Progenitor cell of endocrine pancreas (in vitro differentiated cells): Measurements from ENCODE around the gene WDFY4. TPM values are rescaled to one million over a fixed set of nuclear protein-coding genes. Genes with fewer than 3 reads are reported as not detected.

Experiments
- DNase-seq: peaks from one replicate; pipeline ENCODE4 v3.0.0; 2021; ENCODE audit warnings: low spot score; ENCODE audit not compliant: unreplicated experiment
- H3K27ac Mint-ChIP-seq: 2 replicates; pipeline ENCODE4 v1.8.0; 2021; ENCODE audit warnings: mild to moderate bottlenecking, moderate library complexity, mixed read lengths
- H3K27me3 Mint-ChIP-seq: 2 replicates; pipeline ENCODE4 v1.8.0; 2021; ENCODE audit warnings: mixed read lengths
- H3K36me3 Mint-ChIP-seq: 2 replicates; pipeline ENCODE4 v1.8.0; 2022; ENCODE audit warnings: mixed read lengths; ENCODE audit not compliant: insufficient read depth
- H3K4me1 Mint-ChIP-seq: 2 replicates; pipeline ENCODE4 v1.8.0; 2021; ENCODE audit warnings: low read depth, mixed read lengths
- H3K4me3 Mint-ChIP-seq: 2 replicates; pipeline ENCODE4 v1.8.0; 2021; ENCODE audit warnings: low read depth, mild to moderate bottlenecking, moderate library complexity, mixed read lengths
- H3K9me3 Mint-ChIP-seq: 2 replicates; pipeline ENCODE4 v1.8.0; 2021; ENCODE audit warnings: low read depth, mixed read lengths
- total RNA-seq: library from RNA; stranded (reverse); gene quantifications from 2 replicates; pipeline ENCODE4 v1.2.1, GENCODE V29; 2021
- TF ChIP-seq, protein P1 (sequence below): fragments of 200-600 bp; sonication (generic); IDR thresholded peaks from one replicate; pipeline ENCODE4 v1.5.0; 2021; ENCODE audit warnings: antibody characterized with exemption, mild to moderate bottlenecking; ENCODE audit not compliant: unreplicated experiment

Gene WDFY4
- total RNA-seq, 1 donor from 2014 or later = 0.07 TPM

DNA sequence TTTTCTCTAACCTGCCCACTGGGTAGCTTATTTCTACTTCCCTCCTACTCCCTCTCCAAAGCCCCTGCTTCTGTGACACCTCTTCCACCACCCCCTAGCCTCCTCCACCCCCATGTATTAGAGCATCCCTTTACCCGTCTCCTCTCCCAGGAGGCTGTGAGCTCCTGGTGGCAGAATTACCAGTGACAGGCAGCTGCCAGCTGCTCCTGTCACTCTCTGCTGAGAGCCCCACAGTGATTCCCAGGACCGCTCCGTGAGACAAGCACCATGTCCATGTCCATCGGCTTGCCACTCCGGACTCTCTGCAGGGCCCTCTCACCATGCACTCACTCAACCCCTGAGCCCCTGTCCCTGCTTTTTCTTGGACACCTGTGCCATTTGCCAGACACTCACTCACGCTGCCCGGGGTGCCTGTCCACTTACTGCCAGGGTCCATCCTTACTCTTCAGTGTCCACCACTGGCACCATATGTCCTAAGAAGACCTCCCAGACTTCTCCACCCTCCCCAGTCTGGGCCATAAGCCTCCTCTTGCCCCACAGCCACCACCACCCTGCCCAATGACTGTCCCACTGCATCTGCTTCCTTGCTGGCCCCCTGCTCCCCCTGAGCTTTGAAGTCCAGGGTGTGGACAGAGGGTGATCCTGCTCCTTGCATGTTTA lies 9.8 kb downstream of the WDFY4 start:
- no peak overlapping the region for H3K27ac Mint-ChIP-seq
- H3K27me3 Mint-ChIP-seq = peaks cover 18% of the 10 kb centered on the region
- no peaks in the 10 kb centered on the region for H3K4me1 Mint-ChIP-seq
- no peak overlapping the region for H3K4me3 Mint-ChIP-seq
- H3K36me3 Mint-ChIP-seq = no peaks in the 10 kb centered on the region
- TF ChIP-seq, protein P1, sequence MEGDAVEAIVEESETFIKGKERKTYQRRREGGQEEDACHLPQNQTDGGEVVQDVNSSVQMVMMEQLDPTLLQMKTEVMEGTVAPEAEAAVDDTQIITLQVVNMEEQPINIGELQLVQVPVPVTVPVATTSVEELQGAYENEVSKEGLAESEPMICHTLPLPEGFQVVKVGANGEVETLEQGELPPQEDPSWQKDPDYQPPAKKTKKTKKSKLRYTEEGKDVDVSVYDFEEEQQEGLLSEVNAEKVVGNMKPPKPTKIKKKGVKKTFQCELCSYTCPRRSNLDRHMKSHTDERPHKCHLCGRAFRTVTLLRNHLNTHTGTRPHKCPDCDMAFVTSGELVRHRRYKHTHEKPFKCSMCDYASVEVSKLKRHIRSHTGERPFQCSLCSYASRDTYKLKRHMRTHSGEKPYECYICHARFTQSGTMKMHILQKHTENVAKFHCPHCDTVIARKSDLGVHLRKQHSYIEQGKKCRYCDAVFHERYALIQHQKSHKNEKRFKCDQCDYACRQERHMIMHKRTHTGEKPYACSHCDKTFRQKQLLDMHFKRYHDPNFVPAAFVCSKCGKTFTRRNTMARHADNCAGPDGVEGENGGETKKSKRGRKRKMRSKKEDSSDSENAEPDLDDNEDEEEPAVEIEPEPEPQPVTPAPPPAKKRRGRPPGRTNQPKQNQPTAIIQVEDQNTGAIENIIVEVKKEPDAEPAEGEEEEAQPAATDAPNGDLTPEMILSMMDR = no peak
- H3K9me3 Mint-ChIP-seq = peaks cover 3% of the 10 kb centered on the region
- no peak for DNase-seq

DNA sequence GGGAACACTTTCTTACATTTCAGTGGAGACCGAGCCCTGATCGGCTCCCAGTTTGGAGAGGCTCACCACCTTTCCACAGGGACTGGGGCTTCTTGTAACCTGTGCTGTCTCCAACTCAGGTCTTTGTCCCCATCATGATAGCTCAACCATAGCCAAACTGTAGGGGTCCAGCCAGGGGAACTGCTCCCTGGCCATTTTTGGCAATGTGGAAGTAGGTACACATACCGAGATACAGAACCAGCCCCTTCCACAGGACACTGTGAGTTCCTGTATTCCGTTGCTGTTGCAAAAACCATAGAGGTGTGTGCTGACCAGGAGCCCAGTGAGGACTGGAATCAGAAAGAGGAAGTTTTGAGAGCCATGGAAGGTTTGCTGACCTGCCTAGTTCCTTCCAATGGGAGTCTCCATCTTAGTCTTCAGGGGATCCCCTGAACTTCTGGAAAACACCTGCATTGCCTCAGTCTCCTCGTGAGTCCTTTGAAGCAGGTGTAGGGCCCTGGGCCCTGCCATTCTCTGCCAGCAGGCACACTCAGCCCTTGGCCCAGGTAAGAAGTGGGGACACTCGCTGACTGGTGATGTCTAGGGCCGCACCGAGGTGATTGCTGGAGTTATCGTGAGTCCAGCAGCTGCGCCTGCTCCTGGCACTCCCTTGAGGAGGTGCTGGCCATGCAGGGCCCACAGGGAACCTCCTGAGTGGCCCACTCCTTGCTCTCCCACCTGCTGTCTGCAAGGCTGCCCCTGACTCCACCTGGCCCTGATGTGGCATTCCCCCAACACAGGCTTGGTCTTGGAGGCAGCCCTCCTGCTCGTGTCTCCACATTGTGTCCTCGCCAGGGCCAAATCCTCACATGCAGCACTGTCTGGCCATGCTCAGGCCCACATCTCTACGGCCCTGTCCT lies 11.2 kb downstream of the WDFY4 start:
- DNase-seq = no peak
- no peak overlapping the region for H3K4me3 Mint-ChIP-seq
- no peaks in the 10 kb centered on the region for H3K9me3 Mint-ChIP-seq
- H3K27me3 Mint-ChIP-seq = peaks cover 18% of the 10 kb centered on the region
- no peaks in the 10 kb centered on the region for H3K36me3 Mint-ChIP-seq
- no peak overlapping the region for H3K27ac Mint-ChIP-seq
- no peaks in the 10 kb centered on the region for H3K4me1 Mint-ChIP-seq
- TF ChIP-seq, protein P1 = no peak

DNA sequence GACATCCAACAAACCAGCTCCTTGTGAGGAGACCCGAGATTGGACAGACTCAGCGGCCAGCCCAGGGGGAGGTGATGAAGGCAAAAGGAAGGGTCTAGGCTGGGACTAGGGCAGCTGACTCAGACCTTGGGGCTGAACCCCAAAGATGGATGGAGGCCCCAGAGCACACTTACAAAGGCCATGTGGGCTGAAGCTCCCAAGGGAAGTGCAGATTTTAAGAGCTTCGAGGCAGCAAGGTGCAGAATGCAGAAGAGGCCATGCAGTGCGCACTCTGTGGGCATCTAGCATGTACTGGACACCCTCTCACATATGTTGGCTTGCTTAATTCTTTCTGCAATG lies 11.8 kb downstream of the WDFY4 start:
- Mint-ChIP-seq H3K9me3 (no peaks in the 10 kb centered on the region), H3K36me3 (no peaks in the 10 kb centered on the region), H3K27ac (no peak overlapping the region), H3K4me3 (no peak overlapping the region), H3K27me3 (peaks cover 17% of the 10 kb centered on the region), H3K4me1 (no peaks in the 10 kb centered on the region)
- TF ChIP-seq, protein P1 = no peak
- DNase-seq = no peak

DNA sequence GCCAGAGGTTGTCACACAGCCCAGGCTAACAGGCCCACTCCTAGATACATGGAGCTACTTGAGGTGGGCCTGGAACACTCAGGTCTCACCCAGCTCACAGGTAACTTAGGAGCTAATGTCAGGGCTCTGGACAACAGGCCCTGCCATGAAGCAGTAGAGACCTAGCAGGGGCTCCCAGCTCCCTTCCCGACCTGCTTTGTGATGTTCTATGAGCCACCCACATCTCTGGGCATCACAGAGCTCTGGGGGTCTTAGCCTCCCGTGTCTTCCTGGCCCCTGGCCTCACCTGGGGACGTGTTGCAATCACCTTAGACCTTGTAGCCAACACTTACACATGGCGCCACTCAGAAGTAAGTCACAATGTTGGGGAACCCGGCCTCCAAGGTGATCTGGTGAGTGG lies 12.4 kb downstream of the WDFY4 start:
- TF ChIP-seq, protein P1 = no peak
- Mint-ChIP-seq H3K4me1 (no peaks in the 10 kb centered on the region), H3K36me3 (no peaks in the 10 kb centered on the region), H3K4me3 (no peak overlapping the region), H3K27ac (no peak overlapping the region), H3K27me3 (peaks cover 14% of the 10 kb centered on the region), H3K9me3 (no peaks in the 10 kb centered on the region)
- no peak for DNase-seq

DNA sequence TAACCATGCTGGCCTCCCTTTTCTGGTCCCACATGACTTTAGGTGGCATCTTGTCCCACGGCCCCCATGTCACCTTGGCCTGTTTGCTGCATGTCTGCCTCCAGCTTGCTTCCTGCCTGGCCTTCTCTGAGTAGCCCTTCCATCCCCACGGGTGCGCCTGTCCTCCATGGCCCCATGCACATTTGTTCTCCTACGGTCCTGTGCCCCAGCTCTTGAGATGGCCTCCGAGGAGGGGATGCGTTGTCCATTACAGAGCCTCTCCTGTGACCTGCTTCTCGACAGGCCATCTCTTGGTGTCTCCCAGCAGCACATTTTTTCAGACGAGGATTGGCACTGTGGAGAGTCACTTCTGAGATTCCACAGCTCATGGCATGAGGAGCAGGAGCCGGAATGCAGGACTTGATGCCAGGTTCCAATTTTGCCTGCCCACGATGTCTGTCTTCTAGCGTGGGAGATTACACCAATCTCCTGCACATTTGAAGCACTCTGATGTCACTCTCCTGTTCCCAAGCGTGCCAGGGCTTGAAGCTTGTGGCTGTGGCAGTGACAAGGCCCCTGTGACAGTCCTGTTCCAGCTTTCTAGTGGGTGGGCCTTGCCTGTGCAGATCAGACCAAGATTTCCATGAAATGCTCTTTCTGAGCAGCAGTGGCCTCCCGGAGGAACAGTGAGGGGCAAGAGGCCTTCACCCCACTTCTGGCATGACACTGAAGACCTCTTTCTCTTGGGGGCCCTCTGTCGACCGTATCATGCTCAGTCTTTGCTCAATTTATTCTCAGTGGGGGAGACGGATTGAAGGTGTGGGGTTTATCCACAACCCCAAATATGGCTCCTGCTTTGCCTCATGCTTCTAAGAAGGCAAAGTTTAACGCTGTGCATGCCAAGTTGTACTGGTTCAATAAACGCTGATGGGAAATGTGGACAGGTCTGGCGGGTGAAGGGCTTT lies 13.4 kb downstream of the WDFY4 start:
- H3K27me3 Mint-ChIP-seq = peaks cover 14% of the 10 kb centered on the region
- H3K4me3 Mint-ChIP-seq = no peak overlapping the region
- no peaks in the 10 kb centered on the region for H3K36me3 Mint-ChIP-seq
- DNase-seq = no peak
- TF ChIP-seq, protein P1 = no peak
- no peak overlapping the region for H3K27ac Mint-ChIP-seq
- no peaks in the 10 kb centered on the region for H3K4me1 Mint-ChIP-seq
- H3K9me3 Mint-ChIP-seq = no peaks in the 10 kb centered on the region
